Endothelial cell of umbilical vein (primary cell): ENCODE results near the gene TMEM184B.

ENCODE experiments used
- CTCF ChIP-seq, 2 donors: IDR thresholded peaks; 1 replicate in 1 of 2; 2 replicates in 1 of 2; pipeline ENCODE4 v1.5.1; 2011; ENCODE audit warnings: low read length in 2 of 2, mild to moderate bottlenecking in 2 of 2, moderate library complexity in 2 of 2, control low read depth in 1 of 2, inconsistent platforms in 1 of 2, low read depth in 1 of 2; ENCODE audit not compliant: insufficient read depth in 1 of 2; ENCODE audit errors: extremely low read depth in 1 of 2
- EZH2 ChIP-seq: IDR thresholded peaks from 2 replicates; pipeline ENCODE4 v1.6.1; 2012; ENCODE audit warnings: borderline replicate concordance, low read depth, mild to moderate bottlenecking, moderate library complexity, low read length, inconsistent platforms; ENCODE audit not compliant: severe bottlenecking
- FOS ChIP-seq: IDR thresholded peaks from 2 replicates; pipeline ENCODE4 v1.6.1; 2011; ENCODE audit warnings: mild to moderate bottlenecking, low read length, moderate library complexity, borderline replicate concordance; ENCODE audit not compliant: insufficient read depth
- GATA2 ChIP-seq: IDR thresholded peaks from 2 replicates; pipeline ENCODE4 v1.7.0; 2011; ENCODE audit warnings: low read depth, mild to moderate bottlenecking, moderate library complexity, mixed read lengths, low read length; ENCODE audit not compliant: insufficient read length, insufficient read depth
- JUN ChIP-seq: IDR thresholded peaks from 2 replicates; pipeline ENCODE4 v1.6.1; 2011; ENCODE audit warnings: borderline replicate concordance, low read depth; ENCODE audit not compliant: insufficient read length, insufficient read depth
- MAX ChIP-seq: IDR thresholded peaks from 2 replicates; pipeline ENCODE4 v1.6.1; 2011; ENCODE audit not compliant: insufficient read depth, insufficient read length
- MYC ChIP-seq: IDR thresholded peaks from one replicate; pipeline ENCODE4 v1.6.1; 2011; ENCODE audit warnings: mild to moderate bottlenecking, low read depth, low read length
- POLR2A ChIP-seq: IDR thresholded peaks from 2 replicates; pipeline ENCODE4 v1.6.1; 2012; ENCODE audit warnings: low read depth, mild to moderate bottlenecking, control low read depth, low read length
- POLR2AphosphoS5 ChIP-seq: IDR thresholded peaks from 2 replicates; pipeline ENCODE4 v1.6.1; 2012; ENCODE audit warnings: low read depth, mild to moderate bottlenecking, control low read depth, low read length, moderate library complexity; ENCODE audit not compliant: insufficient read depth

GRCh38 chr22:38302906-38303305, 30.1 kb upstream of the TMEM184B start:
- no peak for TF ChIP-seq CTCF (IDR thresholded peaks at IDR 0.05; ENCODE audit: extremely low read depth in 1 of 2, insufficient read depth in 1 of 2, low read depth in 1 of 2, low read length in 2 of 2)
- no peak for TF ChIP-seq EZH2
- no peak for TF ChIP-seq MYC
- no peak for TF ChIP-seq FOS
- no peak for TF ChIP-seq POLR2A
- no peak for TF ChIP-seq POLR2AphosphoS5
- no peak for TF ChIP-seq MAX
- TF ChIP-seq GATA2, result no peak
- no peak for TF ChIP-seq JUN
